Chondrocyte (in vitro differentiated cells): ENCODE data around the gene ADO. TPM values are rescaled to one million over a fixed set of nuclear protein-coding genes. Genes with fewer than 3 reads are reported as not detected.

ENCODE experiments used
- DNase-seq: peaks from one replicate; pipeline ENCODE4 v3.0.0; 2021; ENCODE audit warnings: mixed read lengths, low spot score
- H3K27ac Mint-ChIP-seq: one replicate; pipeline ENCODE4 v1.8.0; 2021; ENCODE audit warnings: mild to moderate bottlenecking, moderate library complexity, mixed read lengths; ENCODE audit not compliant: unreplicated experiment
- H3K27me3 Mint-ChIP-seq: 2 replicates; pipeline ENCODE4 v1.8.0; 2021; ENCODE audit warnings: low read depth, mixed read lengths
- H3K36me3 Mint-ChIP-seq: 2 replicates; pipeline ENCODE4 v1.8.0; 2021; ENCODE audit warnings: low read depth, mixed read lengths
- H3K4me1 Mint-ChIP-seq: 2 replicates; pipeline ENCODE4 v1.8.0; 2021; ENCODE audit warnings: low read depth, mild to moderate bottlenecking, mixed read lengths
- H3K4me3 Mint-ChIP-seq: one replicate; pipeline ENCODE4 v1.8.0; 2021; ENCODE audit warnings: mild to moderate bottlenecking, moderate library complexity, mixed read lengths; ENCODE audit not compliant: unreplicated experiment
- H3K9me3 Mint-ChIP-seq: 2 replicates; pipeline ENCODE4 v1.8.0; 2021; ENCODE audit warnings: low read depth, mixed read lengths
- CTCF ChIP-seq: fragments of 200-600 bp; sonication (generic); IDR thresholded peaks from 2 replicates; pipeline ENCODE4 v1.5.0; 2021; ENCODE audit warnings: antibody characterized with exemption, mild to moderate bottlenecking, moderate library complexity
- total RNA-seq: library from RNA; stranded (reverse); gene quantifications from 3 replicates; pipeline ENCODE4 v1.2.1, GENCODE V29; 2021

Gene ADO
- total RNA-seq, 1 donor from 2014 or later = 29.1 TPM

- H3K27ac Mint-ChIP-seq = no peak overlapping the region
Measured at GRCh38 chr10:62847433-62847832, 42.9 kb downstream of the ADO start.

GRCh38 chr10:62850646-62851045 is 46.1 kb downstream of the ADO start:
- no peak for DNase-seq
- H3K27me3 Mint-ChIP-seq = peaks cover 8% of the 10 kb centered on the region
- H3K4me1 Mint-ChIP-seq = no peaks in the 10 kb centered on the region
- TF ChIP-seq CTCF = no peak
- H3K27ac Mint-ChIP-seq = no peak overlapping the region
- H3K36me3 Mint-ChIP-seq = no peaks in the 10 kb centered on the region
- H3K4me3 Mint-ChIP-seq = no peak overlapping the region
- H3K9me3 Mint-ChIP-seq = peaks cover 22% of the 10 kb centered on the region

More at GRCh38 chr10:62847433-62847832, 42.9 kb downstream of the ADO start:
- Mint-ChIP-seq H3K4me1 (no peaks in the 10 kb centered on the region), H3K27me3 (peaks cover 11% of the 10 kb centered on the region), H3K9me3 (peaks cover 22% of the 10 kb centered on the region), H3K4me3 (no peak overlapping the region), H3K36me3 (no peaks in the 10 kb centered on the region)
- no peak for DNase-seq
- TF ChIP-seq CTCF = no peak

- peaks cover 21% of the 10 kb centered on the region for H3K9me3 Mint-ChIP-seq
- no peaks in the 10 kb centered on the region for H3K4me1 Mint-ChIP-seq
- no peak overlapping the region for H3K4me3 Mint-ChIP-seq
- TF ChIP-seq CTCF = peak; percentile 53
- no peak for DNase-seq
- H3K27me3 Mint-ChIP-seq = peaks cover 8% of the 10 kb centered on the region
- H3K36me3 Mint-ChIP-seq = no peaks in the 10 kb centered on the region
- no peak overlapping the region for H3K27ac Mint-ChIP-seq
Measured at GRCh38 chr10:62851442-62851841, 46.9 kb downstream of the ADO start.

- no peak overlapping the region for H3K4me3 Mint-ChIP-seq
- peaks cover 8% of the 10 kb centered on the region for H3K27me3 Mint-ChIP-seq
- H3K9me3 Mint-ChIP-seq = peaks cover 6% of the 10 kb centered on the region
- H3K27ac Mint-ChIP-seq = no peak overlapping the region
- no peaks in the 10 kb centered on the region for H3K4me1 Mint-ChIP-seq
- H3K36me3 Mint-ChIP-seq = no peaks in the 10 kb centered on the region
- no peak for TF ChIP-seq CTCF
- no peak for DNase-seq
Measured at GRCh38 chr10:62852961-62853702, 48.6 kb downstream of the ADO start.

- Mint-ChIP-seq H3K9me3 (no peaks in the 10 kb centered on the region), H3K36me3 (no peaks in the 10 kb centered on the region), H3K4me3 (no peak overlapping the region), H3K27ac (no peak overlapping the region), H3K27me3 (peaks cover 8% of the 10 kb centered on the region), H3K4me1 (no peaks in the 10 kb centered on the region)
- no peak for TF ChIP-seq CTCF
- no peak for DNase-seq
Measured at GRCh38 chr10:62853710-62854109, 49.2 kb downstream of the ADO start.
